IPS-NIHi11 (cell line): ENCODE measurements around the gene NELL1.

Experiments
- DNase-seq: peaks from one replicate; pipeline ENCODE4 v3.0.0; 2012; ENCODE audit warnings: mixed read lengths, low spot score

NELL1 gene

DNA sequence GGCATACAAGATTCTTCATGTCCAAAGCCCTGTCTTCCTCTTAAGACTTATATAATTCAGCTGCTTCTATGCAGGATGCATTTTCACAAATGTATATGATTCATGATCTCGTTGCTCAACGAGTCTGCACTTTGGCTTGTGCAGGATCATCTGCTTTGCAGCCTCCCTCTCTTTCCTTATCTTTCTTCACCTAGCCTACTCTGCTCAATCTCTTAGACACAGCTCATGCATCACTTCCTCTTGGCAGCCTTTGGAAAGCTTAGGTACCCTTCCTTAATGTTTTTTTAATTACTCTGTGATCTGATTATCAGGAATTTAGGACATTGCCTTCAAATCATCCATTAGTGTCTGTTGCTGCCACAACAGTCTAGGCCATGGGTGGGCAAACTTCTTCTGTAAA, 673.8 kb downstream of the NELL1 start:
- no peak for DNase-seq

DNA sequence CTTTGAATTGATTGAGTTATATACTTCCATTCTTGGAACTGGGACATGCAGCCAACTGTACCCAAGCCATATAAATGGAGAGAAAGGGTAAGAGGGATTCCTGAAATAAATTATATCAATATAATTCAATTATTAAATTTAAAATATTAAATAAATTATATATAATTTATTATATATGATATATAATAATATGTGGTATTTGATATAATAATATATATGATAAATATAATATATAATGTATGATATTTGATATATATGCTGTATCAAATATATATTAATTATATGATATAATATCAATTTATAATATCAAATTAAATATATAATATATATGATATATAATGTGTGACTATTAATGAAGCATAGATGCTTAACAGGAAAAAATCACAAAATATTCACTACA, 677.0 kb downstream of the NELL1 start:
- DNase-seq: no peak

DNA sequence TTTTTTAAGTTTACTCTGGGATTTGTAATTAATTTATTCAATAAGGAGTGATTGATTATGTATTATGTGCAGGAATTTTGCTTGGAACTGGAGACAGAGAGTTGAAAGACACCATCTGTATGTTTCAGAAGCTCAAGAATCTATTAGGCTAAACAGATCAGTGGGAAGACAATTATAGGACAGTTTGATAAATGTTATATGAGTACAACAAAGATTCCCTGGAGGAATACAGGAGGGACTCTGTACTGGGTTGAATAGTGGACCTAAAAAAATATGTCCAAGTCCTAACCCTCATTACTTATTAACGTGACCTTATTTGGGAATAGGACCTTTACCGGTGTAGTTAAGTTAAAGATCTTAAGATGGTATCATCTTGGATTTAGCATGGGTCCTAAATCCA, 681.2 kb downstream of the NELL1 start:
- DNase-seq: no peak

DNA sequence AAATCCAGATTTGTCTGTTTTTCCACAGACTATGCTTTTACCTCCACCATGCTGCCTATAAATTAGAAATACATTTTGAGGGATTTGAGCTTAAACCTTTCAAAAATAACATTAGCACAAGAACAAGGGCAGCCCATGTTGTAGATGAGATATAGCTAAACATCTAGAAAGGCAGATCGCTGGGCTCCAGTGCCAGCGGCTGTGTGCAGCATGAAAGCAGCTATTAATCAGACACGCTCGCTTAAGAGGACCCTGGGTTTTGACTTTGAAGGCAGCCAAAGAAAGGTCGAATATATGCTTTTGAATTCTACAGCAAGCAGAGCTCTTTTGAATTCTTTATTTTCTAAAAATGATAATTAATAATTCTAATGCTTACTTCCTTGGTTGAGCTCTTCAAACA, 684.0 kb downstream of the NELL1 start:
- no peak for DNase-seq

DNA sequence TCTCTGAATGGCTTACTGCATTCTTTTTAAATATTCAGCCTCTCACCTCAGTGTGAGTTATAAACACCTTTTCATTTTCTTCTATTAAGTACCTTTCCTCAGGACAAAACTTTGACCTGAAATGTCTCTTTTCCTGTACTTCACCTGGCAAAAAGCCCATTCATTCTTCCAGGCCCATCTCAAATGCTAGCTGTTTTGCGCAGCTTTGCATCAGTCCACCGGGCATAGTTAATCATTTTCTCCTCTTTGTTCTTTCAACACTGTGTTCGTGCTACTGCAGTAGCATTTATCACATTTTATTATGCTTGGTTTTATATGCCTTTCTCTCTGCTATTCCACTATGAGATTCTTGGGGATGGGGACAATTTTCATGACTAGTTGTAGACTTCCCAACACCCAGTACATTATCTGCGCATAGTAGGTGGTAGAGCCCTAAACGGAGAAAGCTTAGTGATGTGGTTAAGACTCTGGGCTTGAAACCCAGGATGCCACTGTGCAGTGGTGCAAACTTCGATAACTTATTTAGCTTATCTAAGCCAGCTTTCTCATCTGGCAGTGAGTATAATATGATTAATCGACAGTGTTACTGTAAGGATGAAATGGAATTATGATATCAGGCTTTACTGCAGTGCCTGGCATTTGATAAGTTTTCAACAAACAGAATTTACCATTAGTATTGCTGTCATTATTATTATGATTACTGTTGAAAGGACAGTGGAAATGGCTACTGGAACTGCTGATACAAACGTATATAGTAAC, 695.7 kb downstream of the NELL1 start:
- DNase-seq: no peak

DNA sequence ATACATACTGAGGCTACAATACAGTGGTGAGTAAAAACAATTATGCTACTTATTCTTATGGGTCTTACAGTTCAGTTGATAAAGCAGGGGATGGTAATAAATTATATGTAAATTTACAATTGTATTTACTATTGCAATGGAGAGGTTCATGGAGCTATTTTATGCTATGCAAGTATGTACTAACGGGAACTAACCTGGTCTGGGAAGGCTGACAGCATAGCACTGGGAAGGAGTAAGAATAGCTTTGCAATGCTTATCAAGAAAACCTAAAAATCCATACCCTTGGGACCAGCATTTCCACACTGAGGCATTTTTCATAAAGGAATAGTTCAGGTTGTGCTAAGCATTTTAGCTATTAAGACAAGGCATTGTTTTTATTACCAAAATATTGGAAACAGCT, 700.6 kb downstream of the NELL1 start:
- DNase-seq: no peak

DNA sequence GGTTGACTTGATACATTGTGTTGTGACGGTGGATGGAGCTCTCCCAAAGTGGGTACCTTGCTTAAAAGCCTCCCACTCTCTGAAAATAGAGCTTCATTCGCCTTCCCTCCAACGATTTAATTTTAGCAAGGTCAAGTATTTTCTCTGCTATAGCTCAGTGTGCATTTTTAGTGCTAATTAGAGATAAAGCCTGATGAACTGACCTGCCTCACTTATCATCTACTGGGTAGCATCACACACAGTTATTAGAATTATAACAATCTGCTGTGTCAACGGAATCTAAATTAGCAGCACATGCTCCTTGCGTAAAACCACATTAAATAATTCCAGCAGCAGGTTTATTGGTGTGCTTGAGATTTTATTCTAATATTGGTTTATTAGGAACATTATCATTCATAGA, 701.7 kb downstream of the NELL1 start:
- no peak for DNase-seq

DNA sequence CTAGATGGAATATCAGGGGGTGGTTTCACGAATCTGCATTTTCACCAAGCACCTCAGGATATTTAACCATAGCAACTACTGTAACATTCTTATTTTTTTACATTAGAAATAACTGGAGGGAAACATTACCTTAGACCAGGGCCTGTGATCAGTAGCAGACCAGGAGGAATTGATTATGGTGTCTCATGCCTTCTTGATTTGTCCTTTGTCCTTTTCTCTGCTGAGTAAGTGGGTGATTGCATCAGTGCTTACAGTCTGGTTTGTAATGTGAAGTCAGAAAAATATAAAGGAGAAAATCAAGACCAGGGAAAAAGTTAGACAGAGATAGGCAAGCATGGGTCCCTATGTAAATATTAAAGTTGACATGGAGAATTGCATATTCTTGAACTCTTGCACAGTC, 703.3 kb downstream of the NELL1 start:
- no peak for DNase-seq

DNA sequence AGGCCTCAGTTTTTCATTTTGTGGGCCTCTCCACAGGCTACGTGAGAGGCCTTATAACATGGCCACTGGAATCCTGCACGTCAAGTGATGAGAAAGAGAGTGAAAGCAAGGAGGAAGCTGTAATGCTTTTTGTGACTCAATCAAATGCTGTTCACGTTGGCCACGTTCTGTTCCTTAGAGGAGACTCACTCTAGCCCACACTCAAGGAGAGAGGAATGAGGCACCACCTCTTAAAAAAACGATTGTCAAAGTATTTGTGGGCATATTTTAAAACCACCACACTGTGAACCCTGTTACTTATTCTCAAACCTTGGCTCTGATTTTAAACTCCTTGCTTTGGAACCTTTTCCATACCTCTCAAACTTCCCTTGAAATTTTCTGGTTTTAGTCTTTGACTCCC, 705.0 kb downstream of the NELL1 start:
- no peak for DNase-seq

DNA sequence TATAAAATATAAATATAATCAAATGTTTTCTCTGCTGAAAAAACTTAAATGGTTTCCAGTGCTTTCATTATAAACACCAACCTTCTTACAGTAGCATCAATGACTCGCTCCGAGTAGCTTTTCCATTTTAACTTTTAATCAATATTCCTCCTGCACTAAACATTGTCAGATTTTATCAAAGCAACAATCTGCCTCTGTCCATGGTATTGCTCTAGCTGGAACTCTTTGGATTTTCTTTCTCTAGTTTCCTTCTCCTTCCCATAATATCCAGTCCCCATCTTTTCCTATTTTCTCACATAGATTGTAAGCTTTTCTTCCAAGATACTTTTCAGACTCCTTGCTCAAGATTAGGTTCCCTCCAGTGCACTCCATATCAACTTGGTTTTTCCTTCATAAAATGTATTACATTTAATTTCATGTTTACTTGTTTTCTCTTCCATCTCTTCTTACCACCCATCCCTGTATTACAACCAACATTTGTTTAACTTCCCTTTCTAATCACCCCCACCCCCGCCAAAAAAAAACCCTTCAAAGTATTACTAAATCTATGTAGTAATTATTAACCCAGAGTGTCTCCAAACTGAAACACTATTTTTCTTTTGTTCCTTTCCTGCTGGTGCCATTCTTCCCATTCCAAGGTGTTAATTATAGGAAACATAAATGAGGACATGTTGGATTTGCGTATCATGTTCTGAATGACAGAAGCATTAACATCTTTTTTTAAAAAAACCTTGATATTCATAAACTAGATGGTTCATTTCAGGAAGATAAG, 716.5 kb downstream of the NELL1 start:
- no peak for DNase-seq

DNA sequence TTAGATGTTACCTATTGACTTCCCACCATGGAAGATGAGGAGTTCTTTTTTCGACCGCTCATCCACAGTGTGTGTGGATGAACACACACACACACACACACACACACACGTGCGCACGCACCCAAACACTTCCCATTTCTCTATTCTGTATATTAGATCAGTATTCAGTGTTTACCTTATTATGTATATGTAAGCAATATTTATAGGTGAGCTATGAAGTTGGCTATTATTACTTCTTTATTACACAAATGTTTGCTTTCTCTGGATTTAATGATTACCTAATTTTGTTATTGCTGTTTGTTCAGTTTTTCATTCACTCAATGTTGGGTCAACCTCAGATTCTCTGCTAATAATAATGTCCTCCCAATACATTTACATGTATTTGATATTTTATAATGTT, 721.0 kb downstream of the NELL1 start:
- DNase-seq: no peak

DNA sequence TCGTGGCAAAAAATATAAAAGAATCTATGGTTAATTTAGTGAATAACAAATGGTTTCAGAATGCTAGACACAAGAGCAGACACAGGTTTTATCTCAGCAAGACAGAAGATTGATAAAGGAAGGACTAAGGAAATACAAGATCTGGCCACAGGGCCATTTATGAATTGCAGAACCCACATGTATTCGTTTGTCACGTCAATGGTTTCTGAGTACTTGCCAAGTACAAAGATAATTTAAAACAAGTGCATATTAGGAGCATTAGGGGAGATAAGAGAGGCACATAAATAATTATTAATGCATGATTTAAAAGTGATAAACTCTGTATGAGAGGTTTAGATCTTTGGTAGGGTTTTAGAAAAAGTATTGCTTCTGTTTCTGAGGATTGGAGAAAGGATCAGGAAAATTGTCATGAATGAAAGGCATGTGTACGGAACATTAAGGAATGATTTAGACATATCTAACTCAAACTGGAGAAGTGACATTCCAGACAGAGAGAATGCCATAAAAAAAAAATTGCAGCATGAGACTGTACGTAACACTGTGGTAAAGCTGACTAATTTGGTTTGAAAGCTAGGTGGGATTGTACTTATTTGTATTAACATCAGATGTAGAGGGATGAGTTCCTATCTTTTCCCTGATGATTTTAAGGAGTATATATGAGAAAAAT, 727.1 kb downstream of the NELL1 start:
- DNase-seq: no peak

DNA sequence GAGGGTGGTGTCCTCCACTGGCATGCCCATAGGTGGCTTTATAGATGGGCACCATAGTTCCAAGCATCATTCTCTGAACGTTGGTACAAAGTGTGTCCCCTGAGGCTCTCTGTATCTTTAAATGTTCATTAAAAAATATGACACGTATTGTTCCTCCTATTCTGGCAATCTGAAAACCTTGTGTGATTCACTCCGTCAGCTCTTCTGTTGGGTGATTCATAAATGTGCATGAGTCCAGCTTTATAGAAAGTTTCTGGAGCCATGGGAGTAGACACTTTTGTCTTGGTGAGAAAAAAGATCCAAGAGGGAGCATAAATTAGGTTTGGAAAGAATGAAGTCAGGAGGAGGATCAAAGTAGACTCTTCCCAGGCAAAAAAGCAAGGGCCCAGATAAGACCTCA, 728.8 kb downstream of the NELL1 start:
- no peak for DNase-seq

DNA sequence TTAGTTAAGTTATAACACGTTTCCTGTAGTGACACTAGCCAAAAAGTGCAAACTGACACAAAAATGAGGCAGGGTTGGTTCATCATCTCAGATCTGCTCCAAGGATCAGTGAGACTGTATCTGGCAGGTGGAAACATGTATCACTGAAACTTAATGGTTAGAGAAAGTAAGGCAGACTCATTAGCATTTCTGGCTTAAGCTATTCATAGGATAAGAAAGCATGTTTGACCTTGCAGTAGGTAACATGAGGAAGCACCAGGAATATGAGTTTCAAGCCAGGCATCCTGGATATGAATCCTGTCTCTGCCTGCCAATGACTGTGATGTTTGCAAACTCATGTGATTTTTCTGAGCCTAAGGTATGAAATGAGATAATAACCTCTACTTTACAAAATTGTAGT, 732.1 kb downstream of the NELL1 start:
- no peak for DNase-seq

DNA sequence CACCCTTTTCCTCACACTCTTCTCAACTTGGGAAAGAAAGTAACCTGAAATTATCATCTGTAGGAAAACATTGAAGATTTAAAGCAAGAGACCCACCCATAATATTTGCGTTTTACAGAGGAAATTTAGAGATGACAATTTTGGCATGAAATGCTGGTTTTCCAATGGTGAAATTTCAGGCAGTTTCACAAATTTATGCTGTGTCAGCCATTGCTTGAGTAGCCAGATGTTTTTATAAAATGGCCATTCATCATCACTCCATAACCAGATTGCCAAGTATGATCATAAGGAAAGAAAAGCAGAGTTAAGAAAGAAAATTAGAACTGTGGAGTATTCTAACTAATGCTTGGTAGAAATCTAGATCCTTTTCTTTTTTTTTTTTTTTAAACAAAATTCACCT, 732.9 kb downstream of the NELL1 start:
- no peak for DNase-seq

DNA sequence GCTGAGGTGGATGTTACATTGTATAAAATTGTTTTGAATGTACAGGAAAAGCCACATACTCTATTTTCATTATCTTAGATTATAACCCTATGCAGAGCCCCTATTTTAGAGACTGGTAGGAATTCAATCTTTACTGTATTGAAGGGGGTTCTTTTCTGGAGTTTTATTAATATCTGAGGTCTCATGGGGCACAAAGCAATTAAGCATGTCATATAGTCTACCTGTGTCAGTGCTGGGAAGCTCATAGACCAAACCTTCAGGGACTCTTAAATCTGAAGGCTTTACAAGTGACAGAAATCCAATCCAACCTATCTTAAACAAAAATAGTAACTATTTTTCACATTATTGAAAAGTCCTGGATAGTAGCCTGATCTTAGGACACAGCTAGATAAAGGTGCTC, 733.7 kb downstream of the NELL1 start:
- DNase-seq: no peak

DNA sequence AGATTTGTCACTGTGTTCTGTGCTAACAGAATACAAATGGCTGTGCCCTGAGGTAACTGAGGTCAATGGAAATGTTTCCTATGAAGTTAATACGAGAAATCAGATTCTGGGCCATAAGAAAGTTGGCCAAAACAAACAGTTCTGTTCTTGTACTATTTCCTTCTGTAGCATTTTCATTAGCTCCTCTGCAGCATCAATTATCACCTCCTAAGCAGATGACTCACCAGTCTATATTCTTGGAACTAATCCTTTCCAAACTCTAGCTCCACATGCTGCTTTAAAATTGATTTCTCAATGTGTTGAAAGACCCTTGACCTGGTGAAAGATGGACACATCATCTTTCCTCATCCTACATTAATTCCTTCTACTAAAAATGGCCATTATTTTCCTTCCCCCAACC, 736.0 kb downstream of the NELL1 start:
- no peak for DNase-seq

DNA sequence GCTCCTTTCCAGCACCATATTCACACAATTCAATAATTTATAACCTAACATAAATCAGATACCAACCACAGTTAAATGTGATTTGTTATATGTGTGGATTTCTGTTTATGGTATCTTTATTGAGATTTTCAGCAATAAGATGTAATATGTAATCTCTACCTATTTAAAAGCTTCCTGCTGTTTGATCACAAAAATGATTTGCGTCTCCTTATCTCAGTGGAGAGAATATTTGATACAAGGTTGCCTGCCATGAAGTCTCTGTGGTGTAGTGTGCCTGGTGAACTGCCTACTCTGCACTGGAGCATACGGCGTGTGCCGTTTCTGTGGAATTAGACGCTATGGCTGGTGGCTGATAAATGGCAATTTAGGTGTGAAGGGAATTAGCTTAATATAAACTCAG, 741.1 kb downstream of the NELL1 start:
- no peak for DNase-seq

DNA sequence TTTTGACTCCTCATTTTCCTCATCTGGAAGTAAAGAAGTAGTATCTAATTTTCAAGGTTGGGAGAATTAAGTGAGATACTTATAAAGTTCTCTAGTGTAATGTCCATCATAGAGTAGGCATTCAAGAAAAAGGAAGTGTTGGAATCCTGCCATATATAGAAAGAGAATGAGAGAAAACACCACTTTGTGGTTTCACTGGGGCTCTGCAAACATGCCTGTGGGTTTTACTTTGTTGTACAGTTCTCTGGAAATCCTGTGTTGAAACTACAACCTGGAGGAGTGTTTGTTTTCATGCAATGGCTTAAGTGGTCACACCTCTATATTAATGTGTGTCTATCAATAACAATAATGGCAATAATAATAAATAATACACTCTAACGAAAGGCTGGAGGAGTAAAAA, 741.7 kb downstream of the NELL1 start:
- no peak for DNase-seq

DNA sequence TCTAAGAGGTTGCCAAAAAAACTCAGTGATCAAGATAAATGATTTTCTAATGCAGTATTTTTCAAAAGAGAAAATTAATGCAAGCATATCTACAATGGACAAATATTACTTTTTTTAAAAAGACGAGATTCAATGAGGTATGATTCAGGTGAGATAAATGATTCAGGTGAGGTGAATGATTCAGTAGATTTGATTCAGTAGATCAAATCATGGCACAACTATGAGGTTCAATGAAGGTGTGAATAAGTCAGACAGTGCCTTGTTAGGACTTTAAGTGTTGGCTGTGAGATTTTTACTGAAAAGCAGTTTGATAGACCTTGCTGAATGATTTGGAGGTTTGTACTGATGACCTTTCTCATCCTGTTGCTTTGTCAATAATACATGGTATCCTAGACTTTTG, 742.2 kb downstream of the NELL1 start:
- no peak for DNase-seq

DNA sequence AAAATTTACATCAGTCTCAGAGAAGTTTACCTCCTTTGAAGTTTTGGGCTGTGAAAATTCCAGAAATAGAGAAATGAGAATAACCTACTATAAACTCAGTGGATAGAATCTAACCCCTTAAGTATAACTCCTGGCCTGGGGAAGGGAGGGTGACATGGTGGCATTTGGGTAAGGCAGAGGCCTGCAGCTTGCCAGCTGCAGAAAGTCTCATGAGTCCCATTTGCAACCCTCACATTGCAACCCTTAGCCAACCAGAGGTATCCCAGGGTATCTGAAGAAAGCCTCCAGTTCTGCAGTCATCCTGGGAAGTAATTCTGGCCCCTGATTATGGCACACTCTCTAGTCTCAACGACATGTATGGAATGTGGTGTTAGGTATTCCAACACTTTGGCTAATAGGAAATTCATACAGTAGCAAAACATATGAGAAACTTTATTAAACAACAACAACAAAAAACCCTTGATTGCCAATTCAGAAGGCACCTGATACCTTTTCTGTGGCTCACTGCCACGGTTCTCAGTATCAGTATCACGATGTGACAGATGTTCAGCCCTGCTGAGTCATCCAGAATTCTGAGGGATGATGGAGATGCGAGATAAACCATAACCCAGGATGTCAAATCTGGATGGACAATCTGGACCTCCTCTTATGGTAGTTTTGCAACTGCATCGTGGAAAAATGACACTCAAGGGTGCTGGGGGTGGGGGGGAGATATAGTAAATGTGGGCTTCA, 743.4 kb downstream of the NELL1 start:
- DNase-seq: no peak

DNA sequence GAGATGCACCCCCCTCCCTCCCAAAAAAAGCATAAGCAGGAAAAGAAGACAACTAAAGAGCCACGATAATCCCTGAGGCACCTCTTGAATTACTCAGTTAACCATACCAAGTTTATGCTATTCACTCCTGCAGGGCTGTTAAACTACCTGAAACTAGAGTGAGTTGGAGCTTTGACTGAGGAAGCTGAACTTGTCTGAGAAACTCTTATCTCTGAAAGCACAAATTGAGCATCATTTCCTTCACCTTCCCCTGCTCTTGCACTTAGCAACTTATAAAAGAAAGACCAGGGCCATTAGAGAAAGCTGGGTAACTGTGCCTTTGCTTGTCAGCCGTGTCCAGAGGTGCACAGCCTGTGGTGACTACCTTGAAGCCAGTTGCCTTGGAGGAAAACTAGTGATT, 745.6 kb downstream of the NELL1 start:
- no peak for DNase-seq

DNA sequence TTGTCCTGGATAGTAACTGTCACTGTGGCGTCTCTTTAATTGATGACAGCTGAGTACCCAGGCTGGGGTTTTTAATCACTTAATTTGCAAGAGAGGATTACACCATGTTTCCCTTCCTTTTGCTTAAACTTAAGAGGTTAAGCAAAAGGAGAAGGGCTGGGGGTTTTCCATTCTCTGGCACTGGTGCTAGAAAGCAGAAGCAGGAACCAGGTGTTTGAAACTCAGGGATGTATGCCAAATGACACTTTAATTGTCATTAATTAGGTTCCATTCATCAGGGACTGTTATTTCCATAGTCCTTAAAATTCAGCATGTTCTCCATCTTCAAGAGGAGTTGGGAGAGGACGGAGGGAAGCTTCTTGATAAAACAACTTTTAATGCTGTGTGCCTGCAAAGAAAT, 746.2 kb downstream of the NELL1 start:
- no peak for DNase-seq
